NCI-H510A (cell line): ENCODE data around the gene ARHGAP26.
"Not testable (repeated sequence)": the region's sequence is repeated elsewhere in the genome, so short reads cannot be mapped to it uniquely, and the experiment has no call there.

Experiments
- DNase-seq: peaks from one replicate; lab custom pipeline; 2025; lab: John Stamatoyannopoulos, UW

ARHGAP26 gene

GRCh38 chr5:143088702-143089101 lies 318.5 kb downstream of the ARHGAP26 start:
- not testable (repeated sequence) for DNase-seq

DNA sequence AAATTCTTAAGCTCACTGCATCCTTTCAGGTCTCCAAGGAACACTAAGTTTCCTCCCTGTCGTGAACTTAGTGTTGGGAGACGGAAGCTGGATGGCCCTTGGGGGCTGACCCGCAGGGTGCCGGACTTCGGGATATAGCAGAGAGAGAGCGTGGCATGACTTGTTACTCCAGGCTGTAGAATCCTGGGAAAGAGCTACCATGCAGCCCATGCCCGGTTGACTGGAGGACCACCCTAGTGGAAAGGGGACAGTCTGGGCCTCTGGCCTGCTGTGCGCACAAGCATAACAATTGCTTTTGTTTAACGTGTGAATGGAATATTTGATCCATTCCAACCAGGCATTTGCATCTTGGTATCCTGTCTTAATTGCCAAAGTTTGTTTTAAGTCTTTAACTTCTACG lies 319.9 kb downstream of the ARHGAP26 start:
- not testable (repeated sequence) for DNase-seq

DNA sequence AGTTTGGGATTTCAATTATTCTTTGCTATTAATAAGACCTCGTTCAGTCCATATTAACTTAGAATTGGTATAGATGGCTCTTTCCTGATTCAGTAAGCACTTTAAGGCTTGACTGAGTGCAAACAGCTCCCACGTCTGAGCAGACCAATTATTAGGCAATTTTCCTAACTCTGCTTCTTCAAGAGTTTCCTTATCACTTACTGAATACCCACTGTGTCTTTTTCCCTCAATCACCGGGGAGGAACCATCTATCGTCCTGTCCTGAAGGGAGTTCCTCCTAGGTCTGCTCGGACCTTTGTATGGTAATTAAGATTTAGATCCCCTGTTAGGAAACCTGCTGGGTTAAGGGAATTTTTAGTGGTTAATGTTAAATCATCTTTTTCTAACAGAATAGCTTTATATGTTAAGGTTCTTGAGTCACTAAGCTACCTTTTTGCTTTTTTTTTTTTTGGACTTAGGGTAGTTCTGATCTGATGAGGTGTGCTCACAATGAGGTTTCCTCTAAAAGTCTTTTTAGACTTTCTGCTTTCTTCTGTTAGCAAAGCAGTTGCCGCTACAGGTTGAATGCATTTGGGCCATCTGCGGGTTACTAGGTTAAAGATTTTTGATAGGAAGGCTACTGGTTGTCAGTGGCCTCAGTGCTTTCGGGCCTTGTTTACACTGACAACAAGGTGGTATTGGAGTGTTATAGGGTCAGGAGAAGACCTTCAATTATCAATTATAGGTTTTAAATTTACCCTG lies 322.7 kb downstream of the ARHGAP26 start:
- DNase-seq, result not testable (repeated sequence)

DNA sequence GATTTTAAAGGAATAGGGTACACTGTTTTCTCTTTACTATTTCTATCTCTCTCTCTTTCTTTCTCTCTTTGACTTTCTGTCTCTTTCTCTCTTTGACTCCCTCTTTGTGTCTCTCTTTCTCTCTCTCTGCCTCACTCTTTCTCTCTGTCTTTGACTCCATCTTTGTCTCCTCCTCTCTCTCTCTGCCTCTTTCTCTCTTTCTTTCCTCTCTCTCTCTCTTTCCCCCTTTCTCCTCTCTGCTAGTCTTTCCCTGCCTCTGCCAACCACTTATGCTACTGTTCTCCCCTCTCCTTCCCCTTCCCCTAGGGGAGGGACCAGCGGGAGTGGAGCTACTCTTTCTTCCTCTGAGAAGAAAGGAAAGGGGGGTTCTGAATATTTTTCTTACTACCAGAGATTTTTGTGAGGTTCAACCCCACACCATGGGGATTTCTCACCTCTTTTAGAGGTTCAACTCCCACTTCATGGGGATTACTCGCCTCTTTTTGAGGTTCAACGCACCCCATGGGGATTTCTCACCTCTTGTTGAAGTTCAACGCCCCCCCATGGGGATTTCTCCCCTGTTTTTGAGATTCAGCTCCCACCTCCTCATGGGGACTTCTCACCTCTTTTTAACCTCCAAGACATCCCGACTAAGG lies 323.4 kb downstream of the ARHGAP26 start:
- no peak for DNase-seq

GRCh38 chr5:143094087-143094521 lies 323.9 kb downstream of the ARHGAP26 start:
- no peak for DNase-seq

GRCh38 chr5:143094608-143095007 lies 324.4 kb downstream of the ARHGAP26 start:
- not testable (repeated sequence) for DNase-seq

- no peak for DNase-seq
Observed at GRCh38 chr5:143101121-143101520, 330.9 kb downstream of the ARHGAP26 start.

DNA sequence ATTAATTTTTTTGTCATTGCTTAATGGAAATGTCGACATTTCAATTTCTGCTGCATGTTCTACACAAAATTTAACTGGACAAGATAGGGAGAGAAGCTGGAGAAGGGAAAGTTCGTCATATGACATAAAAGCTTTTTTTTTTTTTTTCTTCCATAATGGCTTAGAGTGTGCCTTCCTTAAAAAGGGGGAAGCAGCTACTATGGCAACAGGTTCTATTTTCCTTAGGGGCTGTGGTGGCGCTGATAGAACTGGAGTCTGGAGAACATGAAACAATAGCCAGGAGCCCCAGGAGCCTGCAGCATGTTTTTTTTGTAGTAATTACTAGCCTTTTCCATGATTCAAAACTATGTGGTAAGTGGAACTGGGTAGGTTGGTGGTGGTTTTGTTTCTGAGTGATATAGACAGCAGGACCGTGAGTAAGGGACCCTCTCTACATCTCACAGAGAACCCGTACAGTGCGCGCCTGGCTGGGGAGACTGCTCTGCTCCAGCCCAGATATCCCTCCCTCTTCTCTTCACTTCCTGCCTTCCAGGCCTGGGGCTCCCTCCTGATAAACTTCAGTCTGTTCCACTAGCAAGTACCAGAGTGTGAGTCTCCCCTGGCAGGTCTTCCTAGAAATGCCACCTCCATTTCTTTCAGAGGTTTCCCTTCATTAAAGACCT lies 331.7 kb downstream of the ARHGAP26 start:
- DNase-seq, result no peak

DNA sequence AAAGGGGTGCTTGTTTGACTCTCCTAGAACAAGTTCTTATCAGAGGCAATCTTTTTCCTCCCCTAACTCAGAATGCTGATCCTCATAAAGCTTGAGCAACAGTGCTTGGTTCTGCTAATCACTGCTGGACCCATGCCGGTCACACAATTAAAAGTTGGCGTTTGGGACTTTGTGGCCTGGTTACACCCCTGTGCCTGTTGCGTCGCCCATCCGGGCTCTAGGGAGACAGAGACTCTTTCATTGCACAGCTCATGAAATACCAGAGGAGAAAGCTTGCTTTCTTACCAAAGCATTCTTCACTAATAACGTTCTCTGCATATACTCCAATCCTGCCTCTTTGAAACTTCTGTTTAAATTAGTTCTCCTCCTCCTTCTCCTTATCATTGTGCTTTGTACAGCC lies 332.2 kb downstream of the ARHGAP26 start:
- no peak for DNase-seq

DNA sequence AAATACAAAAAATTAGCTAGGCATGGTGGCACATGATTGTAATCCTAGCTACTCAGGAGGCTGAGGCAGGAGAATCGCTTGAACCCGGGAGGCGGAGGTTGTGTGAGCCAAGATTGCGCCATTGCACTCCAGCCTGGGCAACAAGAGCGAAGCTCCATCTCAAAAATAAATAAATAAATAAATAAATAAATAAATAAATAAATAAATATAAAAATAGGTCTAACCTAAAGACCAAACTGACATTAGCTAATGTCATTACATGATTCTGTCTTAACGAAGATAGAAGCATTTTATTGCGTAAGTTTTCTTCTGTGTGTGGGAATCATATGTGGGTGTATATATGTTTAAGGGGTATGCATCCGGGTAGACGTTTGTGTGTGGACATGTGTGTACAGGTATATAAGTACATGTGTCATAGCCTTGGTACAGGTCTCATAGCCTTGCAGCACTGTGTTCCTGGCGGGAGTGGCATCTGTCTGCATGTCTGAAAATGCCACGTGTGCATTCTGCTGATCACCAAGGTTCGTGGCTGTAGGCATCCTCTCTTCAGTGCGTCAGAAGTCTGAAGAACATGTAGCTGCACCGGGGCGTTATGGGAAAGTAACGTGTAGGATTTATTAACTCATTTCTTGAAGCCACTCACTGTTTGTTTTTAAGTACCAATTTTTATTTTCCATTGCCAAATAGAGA lies 335.2 kb downstream of the ARHGAP26 start:
- DNase-seq, result no peak

DNA sequence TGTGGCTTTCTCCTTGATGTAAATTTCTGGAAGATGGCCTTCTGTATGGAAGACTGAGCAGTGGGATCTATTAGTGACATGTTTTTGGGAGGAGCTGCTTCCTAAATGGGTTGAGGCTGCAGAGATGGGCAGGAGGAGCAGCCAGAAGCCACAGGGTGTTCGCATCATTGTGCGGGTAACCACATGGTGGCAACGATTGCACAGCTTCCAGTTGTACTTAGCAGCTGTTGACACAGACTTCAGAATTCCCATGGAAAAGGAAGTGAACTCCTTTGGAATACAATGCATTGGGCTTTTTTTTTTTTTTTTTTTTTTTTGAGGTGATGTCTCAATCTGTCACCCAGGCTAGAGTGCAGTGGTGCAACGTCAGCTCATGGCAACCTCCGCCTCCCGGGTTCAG lies 336.0 kb downstream of the ARHGAP26 start:
- DNase-seq, result no peak

DNA sequence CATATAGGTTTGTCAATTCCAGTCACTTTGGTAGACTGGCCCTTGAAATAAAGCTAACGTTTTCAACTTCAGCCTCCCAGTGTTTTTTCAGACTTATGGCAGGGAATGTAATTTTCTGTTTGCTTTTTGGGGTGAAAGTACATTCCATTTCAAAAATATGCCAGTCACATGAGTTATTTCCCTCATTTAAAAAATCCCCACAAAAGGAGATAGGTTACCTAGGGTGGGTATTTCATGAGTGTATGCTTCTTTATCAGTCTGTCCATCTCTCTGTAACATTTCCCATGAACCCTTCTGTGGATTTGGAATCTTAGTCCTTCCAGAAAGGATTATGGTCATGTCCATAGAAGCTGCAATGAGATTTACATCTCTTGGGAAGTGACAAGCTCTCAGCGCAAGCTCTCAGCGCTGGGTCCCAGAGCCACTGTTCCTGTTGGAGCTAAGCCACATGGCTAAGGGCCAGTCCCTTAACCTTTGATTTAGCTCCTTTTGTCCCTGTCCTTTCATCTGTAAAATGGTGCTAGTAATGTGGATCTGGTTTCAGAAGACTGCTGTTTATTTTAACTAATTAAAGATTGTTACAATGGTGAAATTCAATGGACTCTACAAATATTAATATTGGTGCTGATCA lies 338.4 kb downstream of the ARHGAP26 start:
- no peak for DNase-seq

GRCh38 chr5:143110591-143110990 lies 340.4 kb downstream of the ARHGAP26 start:
- no peak for DNase-seq

DNA sequence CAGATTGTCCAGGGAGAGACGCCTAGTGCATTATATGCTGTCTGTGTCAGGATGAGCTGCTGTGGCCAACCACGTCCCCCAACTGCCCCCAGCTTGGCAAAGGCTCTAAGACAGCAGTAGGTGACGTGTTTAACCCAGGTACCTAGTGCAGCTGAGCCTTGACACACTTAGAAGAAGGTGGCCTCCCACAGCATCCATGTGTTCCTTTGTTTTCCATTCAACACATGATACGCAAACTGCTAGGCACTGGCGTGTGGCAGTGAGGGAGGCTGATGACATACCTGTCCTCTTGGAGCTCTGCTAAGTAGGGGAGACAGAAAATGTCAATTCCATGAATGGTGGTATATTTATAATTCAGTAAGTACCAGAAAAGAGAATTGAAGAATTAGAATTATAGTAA lies 341.6 kb downstream of the ARHGAP26 start:
- DNase-seq, result no peak

GRCh38 chr5:143113461-143113860 lies 343.3 kb downstream of the ARHGAP26 start:
- DNase-seq, result no peak

DNA sequence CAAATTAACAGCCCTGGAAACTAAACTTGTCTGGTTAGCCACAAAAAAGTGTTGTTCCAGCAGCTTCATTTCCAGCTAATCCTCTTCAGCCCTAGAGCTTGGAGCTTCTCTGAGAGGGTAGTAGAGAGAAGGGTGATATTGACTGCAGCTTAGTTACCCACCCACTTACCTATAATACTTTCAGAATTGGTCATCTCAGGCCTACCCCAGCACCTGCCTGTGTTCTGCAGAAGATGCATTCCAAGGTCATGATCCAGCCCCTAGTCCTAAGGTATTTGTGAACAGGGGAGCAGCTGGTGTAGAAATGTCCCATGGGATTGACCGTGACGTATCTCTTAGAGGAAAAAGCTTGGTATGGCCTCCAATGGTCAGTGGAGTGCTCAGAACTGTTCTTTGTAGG lies 344.3 kb downstream of the ARHGAP26 start:
- DNase-seq, result no peak

- no peak for DNase-seq
Observed at GRCh38 chr5:143115381-143115780, 345.2 kb downstream of the ARHGAP26 start.

- DNase-seq, result no peak
Observed at GRCh38 chr5:143116814-143117213, 346.6 kb downstream of the ARHGAP26 start.

DNA sequence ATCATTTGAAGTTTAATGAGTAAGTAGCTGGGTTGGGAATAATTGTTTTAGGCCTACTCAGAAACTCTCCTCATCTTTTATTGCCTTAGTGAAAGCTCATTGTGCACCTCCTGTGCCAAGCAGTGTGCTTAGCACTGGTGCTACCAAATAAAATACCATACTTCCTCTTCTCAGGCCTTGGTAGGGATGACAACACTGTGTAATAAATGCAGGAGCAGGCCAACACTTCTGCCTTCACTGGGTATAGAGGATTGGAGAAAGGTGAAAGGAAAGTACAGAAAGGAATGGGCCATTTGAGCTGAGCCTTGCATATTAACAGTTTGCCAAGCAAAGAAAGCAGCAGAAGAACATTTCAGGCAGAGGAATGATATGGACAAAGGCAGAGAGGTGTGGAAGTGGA lies 347.6 kb downstream of the ARHGAP26 start:
- DNase-seq, result no peak

- DNase-seq, result no peak
Observed at GRCh38 chr5:143118222-143118621, 348.0 kb downstream of the ARHGAP26 start.

DNA sequence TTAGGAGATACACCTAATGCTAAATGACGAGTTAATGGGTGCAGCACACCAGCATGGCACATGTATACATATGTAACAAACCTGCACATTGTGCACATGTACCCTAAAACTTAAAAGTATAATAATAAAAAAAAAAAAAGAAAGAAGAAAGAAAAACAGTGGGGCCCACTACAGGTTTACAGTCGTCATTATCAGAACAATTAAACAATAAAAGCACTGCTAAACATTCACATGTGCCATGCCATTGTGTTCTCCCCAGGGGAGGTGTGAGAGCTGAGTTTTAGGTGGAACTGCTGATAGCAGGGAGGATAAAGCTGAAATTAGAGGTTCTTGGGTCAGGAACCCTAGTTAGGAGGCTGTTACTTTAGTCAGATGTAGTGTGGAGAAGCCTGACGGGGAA lies 348.6 kb downstream of the ARHGAP26 start:
- DNase-seq, result not testable (repeated sequence)

GRCh38 chr5:143119291-143119769 lies 349.2 kb downstream of the ARHGAP26 start:
- no peak for DNase-seq
